GM12878 (cell line): ENCODE data around the gene SMARCD3. TPM values are rescaled to one million over a fixed set of nuclear protein-coding genes. Genes with fewer than 3 reads are reported as not detected.

Source experiments
- ATF7 ChIP-seq: fragments of 450-650 bp; IDR thresholded peaks from 2 replicates; pipeline ENCODE4 v1.6.1; 2016; ENCODE audit warnings: low read depth, mild to moderate bottlenecking
- BHLHE40 ChIP-seq, 2 experiments: fragments of 450-650 bp in 1 of 2; IDR thresholded peaks; 2 replicates each; pipeline ENCODE4 v1.6.1; 2011 to 2017; ENCODE audit warnings: low read depth in 2 of 2, borderline replicate concordance in 1 of 2, improper control_type of control experiment in 1 of 2, low read length in 1 of 2, mild to moderate bottlenecking in 1 of 2
- CEBPZ ChIP-seq: fragments of 150-350 bp; IDR thresholded peaks from 2 replicates; pipeline ENCODE4 v1.6.1; 2016; ENCODE audit warnings: low read depth, low read length
- CREB1 ChIP-seq: IDR thresholded peaks from 2 replicates; pipeline ENCODE4 v1.6.1; 2012; ENCODE audit warnings: low read depth, mild to moderate bottlenecking, inconsistent platforms
- CREM ChIP-seq: IDR thresholded peaks from 2 replicates; pipeline ENCODE4 v1.6.1; 2014; ENCODE audit warnings: antibody characterized with exemption, low read depth
- IKZF1 ChIP-seq: fragments of 450-650 bp; conservative IDR thresholded peaks from 2 replicates; pipeline ENCODE4 v1.6.1; 2017; ENCODE audit warnings: antibody characterized with exemption, mild to moderate bottlenecking
- KLF5 ChIP-seq: fragments of 450-650 bp; IDR thresholded peaks from 2 replicates; pipeline ENCODE4 v1.6.1; 2014; ENCODE audit warnings: mild to moderate bottlenecking; ENCODE audit not compliant: partially characterized antibody
- MEF2B ChIP-seq: fragments of 450-650 bp; IDR thresholded peaks from 2 replicates; pipeline ENCODE4 v1.6.1; 2018; ENCODE audit warnings: mild to moderate bottlenecking, moderate library complexity; ENCODE audit not compliant: partially characterized antibody, poor library complexity, severe bottlenecking
- PAX5 ChIP-seq: IDR thresholded peaks from 2 replicates; pipeline ENCODE4 v1.6.1; 2011; ENCODE audit warnings: low read depth, low read length, borderline replicate concordance
- RELB ChIP-seq: fragments of 450-650 bp; IDR thresholded peaks from 2 replicates; pipeline ENCODE4 v1.6.1; 2017; ENCODE audit warnings: low read depth, mild to moderate bottlenecking, moderate library complexity
- RUNX3 ChIP-seq: IDR thresholded peaks from 2 replicates; pipeline ENCODE4 v1.6.1; 2012; ENCODE audit warnings: low read length, inconsistent platforms
- SREBF1 ChIP-seq: IDR thresholded peaks from 2 replicates; pipeline ENCODE4 v1.6.1; 2012; ENCODE audit warnings: mild to moderate bottlenecking, low read length
- SUPT20H ChIP-seq: IDR thresholded peaks from 2 replicates; pipeline ENCODE4 v1.6.1; 2011; ENCODE audit warnings: low read depth, mild to moderate bottlenecking, low read length, moderate library complexity, borderline replicate concordance; ENCODE audit not compliant: control insufficient read depth
- polyA plus RNA-seq, 11 experiments: library from polyadenylated mRNA; depleted of rRNA in 4 of 11; unstranded in 6 of 11; stranded (reverse) in 5 of 11; fragments of >200 nt; fragmentation: Nextera tagmentation in 4 of 11; fragmentation: Illumina TruSeq in 1 of 11; extraction: Ambion mirVana in 4 of 11; extraction: Trizol in 1 of 11; gene quantifications; 1 replicate in 1 of 11; 2 replicates in 10 of 11; pipeline versions ENCODE4 v1.2.1 to v1.2.3, GENCODE V29; 2011 to 2016; ENCODE audit warnings: inconsistent platforms in 2 of 11, missing spikeins in 2 of 11, low read depth in 1 of 11
- total RNA-seq, 4 experiments: library from RNA; depleted of rRNA in 3 of 4; stranded (reverse); fragments of >200 nt in 3 of 4; fragmentation: Illumina TruSeq in 1 of 4; extraction: Trizol in 1 of 4; gene quantifications; 2 replicates each; pipeline versions ENCODE4 v1.2.1 to v1.2.3, GENCODE V29; 2013 to 2021
- TF ChIP-seq, protein P1 (sequence below): IDR thresholded peaks from 2 replicates; pipeline ENCODE4 v1.6.1; 2011; ENCODE audit warnings: low read depth, low read length, improper control_type of control experiment, borderline replicate concordance
- TF ChIP-seq, protein P2 (sequence below): fragments of 450-650 bp; IDR thresholded peaks from 2 replicates; pipeline ENCODE4 v1.6.1; 2017; ENCODE audit warnings: mild to moderate bottlenecking, moderate library complexity

Gene SMARCD3
- total and polyA plus RNA-seq, 10 of the 15 experiments (the other 5 are each of a cell fraction or from before 2014, with no cell fraction given), result 0.11 to 1.4 (median 0.16) TPM

- peak; percentile 90 for TF ChIP-seq RUNX3
- TF ChIP-seq SUPT20H, result no peak
- TF ChIP-seq, protein P1, sequence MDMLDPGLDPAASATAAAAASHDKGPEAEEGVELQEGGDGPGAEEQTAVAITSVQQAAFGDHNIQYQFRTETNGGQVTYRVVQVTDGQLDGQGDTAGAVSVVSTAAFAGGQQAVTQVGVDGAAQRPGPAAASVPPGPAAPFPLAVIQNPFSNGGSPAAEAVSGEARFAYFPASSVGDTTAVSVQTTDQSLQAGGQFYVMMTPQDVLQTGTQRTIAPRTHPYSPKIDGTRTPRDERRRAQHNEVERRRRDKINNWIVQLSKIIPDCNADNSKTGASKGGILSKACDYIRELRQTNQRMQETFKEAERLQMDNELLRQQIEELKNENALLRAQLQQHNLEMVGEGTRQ, result no peak
- TF ChIP-seq PAX5, result 0 out of 2 replicates have a peak, but pooled peaks have one; percentile 36
- TF ChIP-seq SREBF1, result no peak
- peak; percentile 65; the same call in 1 of the 2 replicates for TF ChIP-seq RELB
- TF ChIP-seq CREM, result peak; percentile 52
- TF ChIP-seq, protein P2, sequence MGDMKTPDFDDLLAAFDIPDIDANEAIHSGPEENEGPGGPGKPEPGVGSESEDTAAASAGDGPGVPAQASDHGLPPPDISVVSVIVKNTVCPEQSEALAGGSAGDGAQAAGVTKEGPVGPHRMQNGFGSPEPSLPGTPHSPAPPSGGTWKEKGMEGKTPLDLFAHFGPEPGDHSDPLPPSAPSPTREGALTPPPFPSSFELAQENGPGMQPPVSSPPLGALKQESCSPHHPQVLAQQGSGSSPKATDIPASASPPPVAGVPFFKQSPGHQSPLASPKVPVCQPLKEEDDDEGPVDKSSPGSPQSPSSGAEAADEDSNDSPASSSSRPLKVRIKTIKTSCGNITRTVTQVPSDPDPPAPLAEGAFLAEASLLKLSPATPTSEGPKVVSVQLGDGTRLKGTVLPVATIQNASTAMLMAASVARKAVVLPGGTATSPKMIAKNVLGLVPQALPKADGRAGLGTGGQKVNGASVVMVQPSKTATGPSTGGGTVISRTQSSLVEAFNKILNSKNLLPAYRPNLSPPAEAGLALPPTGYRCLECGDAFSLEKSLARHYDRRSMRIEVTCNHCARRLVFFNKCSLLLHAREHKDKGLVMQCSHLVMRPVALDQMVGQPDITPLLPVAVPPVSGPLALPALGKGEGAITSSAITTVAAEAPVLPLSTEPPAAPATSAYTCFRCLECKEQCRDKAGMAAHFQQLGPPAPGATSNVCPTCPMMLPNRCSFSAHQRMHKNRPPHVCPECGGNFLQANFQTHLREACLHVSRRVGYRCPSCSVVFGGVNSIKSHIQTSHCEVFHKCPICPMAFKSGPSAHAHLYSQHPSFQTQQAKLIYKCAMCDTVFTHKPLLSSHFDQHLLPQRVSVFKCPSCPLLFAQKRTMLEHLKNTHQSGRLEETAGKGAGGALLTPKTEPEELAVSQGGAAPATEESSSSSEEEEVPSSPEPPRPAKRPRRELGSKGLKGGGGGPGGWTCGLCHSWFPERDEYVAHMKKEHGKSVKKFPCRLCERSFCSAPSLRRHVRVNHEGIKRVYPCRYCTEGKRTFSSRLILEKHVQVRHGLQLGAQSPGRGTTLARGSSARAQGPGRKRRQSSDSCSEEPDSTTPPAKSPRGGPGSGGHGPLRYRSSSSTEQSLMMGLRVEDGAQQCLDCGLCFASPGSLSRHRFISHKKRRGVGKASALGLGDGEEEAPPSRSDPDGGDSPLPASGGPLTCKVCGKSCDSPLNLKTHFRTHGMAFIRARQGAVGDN, result no peak
- peak; percentile 6 for TF ChIP-seq MEF2B
- TF ChIP-seq IKZF1, result peak; percentile 82
- TF ChIP-seq KLF5, result no peak
- peak in 1 of 2 experiments; percentile 65; a peak in 1 of 4 replicates for TF ChIP-seq BHLHE40 (IDR thresholded peaks at IDR 0.05; ENCODE audit: borderline replicate concordance in 1 of 2, low read depth in 2 of 2, low read length in 1 of 2)
- TF ChIP-seq ATF7, result no peak
- no peak for TF ChIP-seq CEBPZ
- TF ChIP-seq CREB1, result peak; percentile 43; the same call in 1 of the 2 replicates
Observed at GRCh38 chr7:151232091-151232916, 16.2 kb downstream of the SMARCD3 start, which contains the start of gene CHPF2 (continued).
